Stomach (tissue), 4 donors: ENCODE data around the gene ANKRD30A.

Experiments
- EP300 ChIP-seq: sonication (generic); formaldehyde crosslinking; IDR thresholded peaks from one replicate; pipeline ENCODE4 v1.6.1; 2017; ENCODE audit warnings: antibody characterized with exemption
- POLR2A ChIP-seq, 4 donors: fragments of 450-650 bp; IDR thresholded peaks; one replicate each; pipeline ENCODE4 v1.6.1; 2016; ENCODE audit warnings: antibody characterized with exemption in 4 of 4, control low read depth in 2 of 4, mild to moderate bottlenecking in 1 of 4, moderate library complexity in 1 of 4
- TF ChIP-seq, protein P1 (sequence below), 7 experiments: fragments of 450-650 bp in 4 of 7; fragments of 200-600 bp in 3 of 7; sonication (generic) in 3 of 7; IDR thresholded peaks; one replicate each; pipeline ENCODE4 v1.5.1; 2016 to 2019; ENCODE audit warnings: antibody characterized with exemption in 7 of 7, control low read depth in 2 of 7, mild to moderate bottlenecking in 1 of 7

DNA sequence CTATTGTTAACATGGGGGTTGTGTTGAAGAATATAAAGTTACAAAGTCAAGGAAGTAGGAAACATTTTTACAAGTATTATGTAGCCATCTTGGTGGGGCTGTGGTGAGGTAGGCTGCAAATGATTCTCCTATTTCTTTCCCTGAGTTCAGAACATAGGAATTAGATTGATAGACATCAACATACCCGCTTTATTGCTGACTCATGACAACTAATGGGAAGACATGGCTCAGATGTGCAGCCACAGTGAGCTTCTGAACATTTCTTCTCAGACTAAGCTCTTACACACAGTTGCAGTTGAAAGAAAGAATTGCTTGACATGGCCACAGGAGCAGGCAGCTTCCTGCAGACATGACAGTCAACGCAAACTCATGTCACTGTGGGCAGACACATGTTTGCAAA is 110.7 kb downstream of the ANKRD30A start:
- TF ChIP-seq EP300 (no peak), POLR2A (IDR thresholded peaks at IDR 0.05) (no peak)
- TF ChIP-seq, protein P1, sequence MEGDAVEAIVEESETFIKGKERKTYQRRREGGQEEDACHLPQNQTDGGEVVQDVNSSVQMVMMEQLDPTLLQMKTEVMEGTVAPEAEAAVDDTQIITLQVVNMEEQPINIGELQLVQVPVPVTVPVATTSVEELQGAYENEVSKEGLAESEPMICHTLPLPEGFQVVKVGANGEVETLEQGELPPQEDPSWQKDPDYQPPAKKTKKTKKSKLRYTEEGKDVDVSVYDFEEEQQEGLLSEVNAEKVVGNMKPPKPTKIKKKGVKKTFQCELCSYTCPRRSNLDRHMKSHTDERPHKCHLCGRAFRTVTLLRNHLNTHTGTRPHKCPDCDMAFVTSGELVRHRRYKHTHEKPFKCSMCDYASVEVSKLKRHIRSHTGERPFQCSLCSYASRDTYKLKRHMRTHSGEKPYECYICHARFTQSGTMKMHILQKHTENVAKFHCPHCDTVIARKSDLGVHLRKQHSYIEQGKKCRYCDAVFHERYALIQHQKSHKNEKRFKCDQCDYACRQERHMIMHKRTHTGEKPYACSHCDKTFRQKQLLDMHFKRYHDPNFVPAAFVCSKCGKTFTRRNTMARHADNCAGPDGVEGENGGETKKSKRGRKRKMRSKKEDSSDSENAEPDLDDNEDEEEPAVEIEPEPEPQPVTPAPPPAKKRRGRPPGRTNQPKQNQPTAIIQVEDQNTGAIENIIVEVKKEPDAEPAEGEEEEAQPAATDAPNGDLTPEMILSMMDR (IDR thresholded peaks at IDR 0.05) = no peak
